ENCODE data around the gene SDK2. TPM values are rescaled to one million over a fixed set of nuclear protein-coding genes. Genes with fewer than 3 reads are reported as not detected.

The SDK2 gene
- polyA plus RNA-seq, 3 donors, result 0.01 TPM; not detected in 2

DNA sequence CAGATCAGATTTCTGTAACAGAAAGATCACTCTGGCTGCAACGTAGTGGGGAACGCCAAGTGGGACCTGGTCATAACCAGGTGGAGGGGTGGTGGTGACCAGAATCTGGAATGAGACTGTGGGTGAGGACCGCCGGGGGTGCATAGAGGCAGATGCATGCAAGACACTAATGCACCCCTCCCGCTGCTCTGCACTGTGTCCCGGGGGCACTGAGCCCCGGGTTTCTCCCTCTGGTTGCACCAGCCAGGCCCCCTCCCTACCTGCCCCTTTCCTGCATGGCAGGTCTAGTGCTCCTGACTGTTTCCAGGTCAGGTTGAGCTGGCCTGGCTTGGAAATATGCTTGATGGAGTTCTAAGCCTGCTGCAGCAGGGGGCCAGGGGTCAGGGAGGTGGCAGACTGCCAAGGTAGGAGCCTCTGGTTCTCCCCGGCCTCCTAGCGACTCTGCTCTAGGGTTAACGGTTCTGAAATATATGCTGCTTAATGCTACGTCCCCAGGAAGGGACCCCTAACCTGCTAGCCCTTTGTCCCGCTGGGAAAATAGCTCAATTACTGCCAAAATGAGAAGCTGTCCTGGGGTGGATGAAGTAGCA is 94.3 kb downstream of the SDK2 start:
- Histone ChIP-seq H3K4me2 (replicated peaks; ENCODE audit: extremely low read depth, low read length, poor library complexity, severe bottlenecking) (no peak overlapping the region), H4K20me1 (ENCODE audit: insufficient read depth, low read length) (no peaks in the 10 kb centered on the region), H3K27ac (ENCODE audit: low read depth in 1 of 2, low read length in 2 of 2) (no peak overlapping the region), H3K4me1 (ENCODE audit: control insufficient read depth in 1 of 2, insufficient read depth in 2 of 2, low read length in 2 of 2) (peaks cover 25 to 39% of the 10 kb centered on the region in 2 donors), H3K4me3 (replicated peaks in 1 of 3; ENCODE audit: low read depth in 2 of 3, low read length in 3 of 3) (no peak overlapping the region), H3K9ac (ENCODE audit: insufficient read depth, low read length, poor library complexity, severe bottlenecking) (no peak overlapping the region), H3K79me2 (ENCODE audit: insufficient read depth, low read length) (no peaks in the 10 kb centered on the region), H2AFZ (ENCODE audit: insufficient read depth, low read depth, low read length, poor library complexity, severe bottlenecking) (no peak overlapping the region), H3K36me3 (replicated peaks in 1 of 2; ENCODE audit: control insufficient read depth in 1 of 2, insufficient read depth in 2 of 2, low read length in 2 of 2) (no peaks in the 10 kb centered on the region), H3K27me3 (ENCODE audit: control insufficient read depth in 2 of 2, insufficient read depth in 2 of 2, low read length in 2 of 2) (no peaks in the 10 kb centered on the region), H3K9me3 (replicated peaks in 1 of 2; ENCODE audit: control insufficient read depth in 1 of 2, insufficient read depth in 1 of 2, low read length in 2 of 2) (no peaks in the 10 kb centered on the region)
- Mint-ChIP-seq H3K4me3 (no peak overlapping the region), H3K27ac (peak overlapping the region in 1 of 7 donors; percentile 4), H3K4me1 (peaks cover 42% of the 10 kb centered on the region), H3K9me3 (peaks cover 3 to 15% (median 9%) of the 10 kb centered on the region in 7 donors), H3K36me3 (no peaks in the 10 kb centered on the region), H3K27me3 (ENCODE audit: low read depth in 3 of 3) (peaks cover 1 to 9% (median 5%) of the 10 kb centered on the region in 3 donors)
- TF ChIP-seq, protein P1, sequence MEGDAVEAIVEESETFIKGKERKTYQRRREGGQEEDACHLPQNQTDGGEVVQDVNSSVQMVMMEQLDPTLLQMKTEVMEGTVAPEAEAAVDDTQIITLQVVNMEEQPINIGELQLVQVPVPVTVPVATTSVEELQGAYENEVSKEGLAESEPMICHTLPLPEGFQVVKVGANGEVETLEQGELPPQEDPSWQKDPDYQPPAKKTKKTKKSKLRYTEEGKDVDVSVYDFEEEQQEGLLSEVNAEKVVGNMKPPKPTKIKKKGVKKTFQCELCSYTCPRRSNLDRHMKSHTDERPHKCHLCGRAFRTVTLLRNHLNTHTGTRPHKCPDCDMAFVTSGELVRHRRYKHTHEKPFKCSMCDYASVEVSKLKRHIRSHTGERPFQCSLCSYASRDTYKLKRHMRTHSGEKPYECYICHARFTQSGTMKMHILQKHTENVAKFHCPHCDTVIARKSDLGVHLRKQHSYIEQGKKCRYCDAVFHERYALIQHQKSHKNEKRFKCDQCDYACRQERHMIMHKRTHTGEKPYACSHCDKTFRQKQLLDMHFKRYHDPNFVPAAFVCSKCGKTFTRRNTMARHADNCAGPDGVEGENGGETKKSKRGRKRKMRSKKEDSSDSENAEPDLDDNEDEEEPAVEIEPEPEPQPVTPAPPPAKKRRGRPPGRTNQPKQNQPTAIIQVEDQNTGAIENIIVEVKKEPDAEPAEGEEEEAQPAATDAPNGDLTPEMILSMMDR (IDR thresholded peaks at IDR 0.05), result no peak
- 80% methylated on average over 9 of the region's 12 CpGs for WGBS (ENCODE audit: insufficient coverage)
- intact Hi-C loops (cut with micrococcal nuclease), result no loop called here
- DNase-seq, result no peak

DNA sequence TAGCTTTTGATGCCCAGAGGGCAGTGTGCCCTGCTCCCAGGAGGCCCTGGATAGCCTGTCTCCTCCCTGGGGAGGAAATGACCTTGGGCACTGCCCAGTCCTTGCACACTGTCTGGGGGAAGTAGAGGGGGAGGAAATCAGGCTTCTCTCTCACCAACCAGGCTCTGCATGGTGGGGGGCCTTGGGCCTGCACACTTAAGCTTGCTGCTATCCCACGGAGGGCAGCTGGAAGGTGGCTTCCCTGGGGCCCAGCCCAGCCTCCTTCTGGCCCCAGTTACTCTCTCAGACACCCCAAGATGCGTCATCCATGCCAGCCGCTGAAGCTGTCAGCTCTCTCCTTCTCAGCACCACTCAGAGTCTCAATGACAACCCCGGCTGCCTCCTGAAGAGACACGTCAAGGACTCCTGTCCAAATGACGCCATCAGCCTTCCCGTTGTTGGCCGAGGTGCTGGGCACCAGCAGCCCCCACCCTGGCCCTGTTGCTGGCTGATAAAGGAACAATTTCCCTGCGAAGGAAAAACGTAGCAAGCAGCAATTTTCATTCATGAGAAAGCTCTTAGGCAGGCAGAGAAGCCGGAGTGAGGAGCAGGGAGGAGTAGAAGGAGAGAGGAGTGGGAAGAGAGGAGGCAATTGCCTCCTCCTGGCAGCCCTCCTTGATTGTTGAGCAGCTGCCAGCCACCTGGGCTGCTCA is 95.5 kb downstream of the SDK2 start:
- no peak overlapping the region for H3K27ac ChIP-seq (ENCODE audit: low read depth in 1 of 2, low read length in 2 of 2)
- peaks cover 25 to 39% of the 10 kb centered on the region in 2 donors for H3K4me1 ChIP-seq (ENCODE audit: control insufficient read depth in 1 of 2, insufficient read depth in 2 of 2, low read length in 2 of 2)
- H3K9me3 ChIP-seq (replicated peaks in 1 of 2; ENCODE audit: control insufficient read depth in 1 of 2, insufficient read depth in 1 of 2, low read length in 2 of 2), result no peaks in the 10 kb centered on the region
- peak overlapping the region in 1 of 7 donors; percentile 18 for H3K27ac Mint-ChIP-seq
- H3K36me3 Mint-ChIP-seq, result no peaks in the 10 kb centered on the region
- 61% methylated on average over 8 of the region's 11 CpGs for WGBS (ENCODE audit: insufficient coverage)
- H3K79me2 ChIP-seq (ENCODE audit: insufficient read depth, low read length), result no peaks in the 10 kb centered on the region
- no peaks in the 10 kb centered on the region for H3K36me3 ChIP-seq (replicated peaks in 1 of 2; ENCODE audit: control insufficient read depth in 1 of 2, insufficient read depth in 2 of 2, low read length in 2 of 2)
- no peaks in the 10 kb centered on the region for H4K20me1 ChIP-seq (ENCODE audit: insufficient read depth, low read length)
- no peak overlapping the region for H3K4me3 Mint-ChIP-seq
- peaks cover 42% of the 10 kb centered on the region for H3K4me1 Mint-ChIP-seq
- intact Hi-C loops (cut with micrococcal nuclease), result no loop called here
- DNase-seq, result no peak
- H3K9me3 Mint-ChIP-seq, result peaks cover 3 to 11% (median 9%) of the 10 kb centered on the region in 7 donors
- peaks cover 1 to 9% (median 5%) of the 10 kb centered on the region in 3 donors for H3K27me3 Mint-ChIP-seq (ENCODE audit: low read depth in 3 of 3)
- TF ChIP-seq, protein P1 (IDR thresholded peaks at IDR 0.05), result no peak
- no peak overlapping the region for H3K9ac ChIP-seq (ENCODE audit: insufficient read depth, low read length, poor library complexity, severe bottlenecking)
- H3K4me3 ChIP-seq (replicated peaks in 1 of 3; ENCODE audit: low read depth in 2 of 3, low read length in 3 of 3), result no peak overlapping the region
- H2AFZ ChIP-seq (ENCODE audit: insufficient read depth, low read depth, low read length, poor library complexity, severe bottlenecking), result peak overlapping the region; percentile 11
- no peak overlapping the region for H3K4me2 ChIP-seq (replicated peaks; ENCODE audit: extremely low read depth, low read length, poor library complexity, severe bottlenecking)
- no peaks in the 10 kb centered on the region for H3K27me3 ChIP-seq (ENCODE audit: control insufficient read depth in 2 of 2, insufficient read depth in 2 of 2, low read length in 2 of 2)
